GM04503 (cell line): ENCODE results near the gene PPFIA3.
"Not testable (repeated sequence)": the region's sequence is repeated elsewhere in the genome, so short reads cannot be mapped to it uniquely, and the experiment has no call there.

Experiments used
- DNase-seq: peaks from one replicate; pipeline ENCODE4 v3.0.0-alpha.2; 2012; ENCODE audit warnings: low read depth

PPFIA3 gene

DNA sequence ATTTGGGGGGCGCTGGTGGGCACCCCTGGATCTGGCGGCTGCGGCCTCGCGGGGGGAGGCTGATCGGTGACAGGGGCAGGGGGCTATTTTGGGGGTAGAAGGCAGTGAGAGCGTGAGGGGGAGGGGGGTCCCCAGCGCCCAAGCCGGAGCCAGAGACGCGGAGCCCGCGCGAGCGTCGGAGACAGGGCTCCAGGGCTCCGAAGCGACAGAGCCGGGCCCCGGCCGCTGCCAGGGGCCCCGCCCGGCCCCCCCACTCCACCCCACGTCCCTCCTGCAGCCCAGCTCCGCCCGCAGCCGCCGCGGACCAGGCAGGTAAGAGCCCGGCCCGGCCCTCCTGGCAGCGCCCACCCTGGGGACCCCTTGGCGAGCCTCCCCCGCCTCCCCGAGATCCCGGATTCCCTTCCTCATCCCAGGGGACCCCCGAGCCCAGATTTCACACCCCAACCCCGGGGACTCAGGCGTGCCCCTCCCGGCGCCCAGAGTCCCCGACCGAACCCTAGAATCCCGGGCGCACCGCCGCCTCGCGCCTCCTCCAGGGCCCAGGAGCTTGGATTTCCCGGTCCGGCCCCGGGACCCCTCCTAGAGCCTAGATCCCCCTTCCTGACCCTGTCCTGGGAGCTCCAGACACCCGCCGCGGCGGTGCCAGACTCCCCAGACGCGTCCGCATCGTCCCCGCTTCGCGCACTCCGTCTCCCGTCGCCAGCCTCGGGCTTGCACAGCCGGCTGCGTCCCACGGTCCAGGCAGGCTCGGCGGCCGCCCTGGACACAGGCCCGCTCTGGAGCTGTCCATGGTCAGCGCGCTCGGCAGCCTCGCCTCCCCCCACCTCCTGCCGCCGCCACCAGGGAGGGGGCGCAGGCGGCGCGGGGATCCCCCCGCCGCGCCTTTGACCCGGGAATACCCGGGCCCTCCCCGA is at the start of gene PPFIA3:
PPFIA3 (plus strand) TSS at position 134 of the 914 bp plus-strand sequence. CDS start 8,330 bp downstream, outside the sequence.
- DNase-seq = no peak

DNA sequence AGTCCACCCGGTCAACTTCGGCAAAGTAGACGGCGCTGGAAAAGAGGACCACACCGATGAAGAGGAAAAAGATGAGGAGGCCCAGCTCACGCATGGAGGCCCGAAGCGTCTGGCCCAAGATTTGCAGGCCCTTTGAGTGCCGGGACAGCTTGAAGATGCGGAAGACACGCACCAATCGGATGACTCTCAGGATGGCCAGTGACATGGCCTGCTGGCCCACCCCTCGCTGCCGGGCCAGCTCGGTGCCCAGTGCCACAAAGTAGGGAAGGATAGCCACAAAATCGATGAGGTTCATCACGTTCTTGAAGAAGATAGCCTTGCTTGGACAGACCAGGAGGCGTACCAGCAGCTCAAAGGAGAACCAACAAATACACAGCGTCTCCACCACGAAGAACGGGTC is 48.9 kb upstream of the PPFIA3 start:
- no peak for DNase-seq

DNA sequence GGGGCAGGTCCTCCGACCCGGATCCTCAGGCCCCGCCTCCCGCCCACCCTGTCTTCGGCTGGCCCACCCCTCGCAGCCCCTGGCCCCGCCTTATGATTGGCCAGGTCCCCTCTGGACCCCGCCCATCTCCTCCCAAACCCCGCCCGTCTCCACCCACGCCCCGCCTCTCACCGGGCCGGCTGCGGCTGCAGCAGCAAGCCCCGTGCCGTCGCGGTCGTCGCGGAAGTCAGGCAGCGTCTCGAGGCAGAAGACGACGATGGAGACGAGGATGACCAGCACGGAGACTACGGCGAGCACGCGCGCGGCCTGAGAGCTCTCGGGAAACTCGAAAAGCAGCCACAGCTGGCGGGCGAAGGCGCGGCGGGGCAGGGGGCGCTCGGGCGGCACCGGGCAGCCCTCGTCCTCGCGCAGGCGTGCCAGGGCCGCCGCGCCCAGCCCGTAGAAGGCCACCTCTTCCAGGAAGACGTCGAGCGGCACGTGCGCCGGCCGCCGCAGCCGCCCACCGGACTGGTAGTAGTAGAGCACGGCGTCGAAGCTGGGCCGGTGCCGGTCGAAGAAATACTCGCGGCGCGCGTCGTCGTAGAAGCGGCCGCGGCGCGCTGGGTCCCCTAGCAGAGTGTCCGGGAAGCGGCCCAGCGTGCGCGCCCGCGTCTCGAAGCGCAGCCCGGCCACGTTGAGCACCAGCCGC is 47.3 kb upstream of the PPFIA3 start:
- no peak for DNase-seq

DNA sequence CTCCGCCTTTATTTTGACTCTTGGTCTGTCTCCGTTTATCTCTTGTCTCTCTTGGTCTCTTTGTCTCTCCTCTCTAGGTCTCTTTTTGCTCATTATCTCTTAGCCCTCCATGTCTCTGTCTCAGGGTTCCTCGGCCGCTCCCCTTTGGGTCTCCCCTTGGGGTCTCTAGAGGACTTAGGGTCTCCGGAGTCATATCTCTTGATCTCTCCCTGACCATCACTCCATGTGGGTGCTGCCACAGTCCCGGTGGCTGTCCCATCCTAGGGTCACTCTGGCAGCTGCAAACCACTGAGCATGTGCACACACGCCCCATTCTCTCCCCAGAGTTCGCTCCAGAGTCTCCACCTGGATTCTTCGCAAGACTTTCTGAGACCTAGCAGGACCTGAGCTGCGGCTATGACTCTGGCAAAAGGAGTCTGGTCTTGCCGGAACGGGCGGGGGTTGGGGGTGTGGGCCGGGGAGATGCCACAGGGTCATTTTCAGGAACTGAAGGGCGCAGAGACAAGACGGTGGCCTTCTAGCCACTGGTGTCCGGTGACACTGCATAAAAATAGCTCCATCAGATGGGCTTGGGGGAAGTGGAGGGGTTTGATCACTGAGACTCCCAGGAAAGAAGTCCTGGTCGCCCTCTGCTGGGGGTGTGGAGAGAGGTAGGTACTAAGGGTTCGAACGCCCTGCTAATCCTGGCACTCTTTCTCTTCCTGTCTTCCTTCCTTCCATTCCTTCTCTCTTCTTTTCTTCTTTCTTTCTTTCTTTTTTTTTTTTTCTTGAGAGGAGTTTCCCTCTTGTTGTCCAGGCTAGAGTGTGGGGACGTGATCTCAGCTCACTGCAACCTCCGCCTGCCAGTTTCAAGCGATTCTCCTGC is 45.6 kb upstream of the PPFIA3 start:
- no peak for DNase-seq

DNA sequence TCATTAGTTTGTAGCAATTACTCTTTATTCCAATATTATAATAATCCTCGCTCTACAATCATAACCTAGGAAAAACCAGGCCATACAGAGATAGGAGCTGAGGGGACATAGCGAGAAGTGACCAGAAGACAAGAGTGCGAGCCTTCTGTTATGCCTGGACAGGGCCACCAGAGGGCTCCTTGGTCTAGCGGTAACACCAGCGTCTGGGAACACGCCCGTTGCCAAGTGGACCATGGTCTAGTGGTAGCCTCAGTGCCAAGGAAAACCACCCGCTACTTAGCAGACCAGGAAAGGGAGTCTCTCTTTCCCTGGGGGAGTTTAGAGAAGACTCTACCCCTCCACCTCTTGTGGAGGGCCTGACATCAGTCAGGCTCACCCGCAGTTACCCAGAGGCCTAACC is 44.5 kb upstream of the PPFIA3 start:
- DNase-seq = not testable (repeated sequence)

DNA sequence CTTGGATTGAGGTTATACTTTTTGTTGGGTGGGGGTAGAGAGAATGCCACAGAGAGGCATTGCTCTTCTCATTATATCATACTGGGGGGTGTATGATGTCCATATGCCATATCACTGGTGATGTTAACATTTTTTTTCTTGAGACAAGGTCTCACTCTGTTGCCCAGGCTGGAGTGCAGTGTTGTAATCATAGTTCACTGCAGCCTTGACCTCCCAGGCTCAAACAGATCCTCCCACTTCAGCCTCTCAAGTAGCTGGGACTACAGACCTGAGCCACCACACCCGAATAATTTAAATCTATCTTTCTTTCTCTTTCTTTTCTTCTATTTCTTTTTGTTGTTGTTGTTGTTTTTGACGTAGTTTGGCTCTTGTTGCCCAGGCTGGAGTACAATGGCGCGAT is 39.0 kb upstream of the PPFIA3 start:
- no peak for DNase-seq

DNA sequence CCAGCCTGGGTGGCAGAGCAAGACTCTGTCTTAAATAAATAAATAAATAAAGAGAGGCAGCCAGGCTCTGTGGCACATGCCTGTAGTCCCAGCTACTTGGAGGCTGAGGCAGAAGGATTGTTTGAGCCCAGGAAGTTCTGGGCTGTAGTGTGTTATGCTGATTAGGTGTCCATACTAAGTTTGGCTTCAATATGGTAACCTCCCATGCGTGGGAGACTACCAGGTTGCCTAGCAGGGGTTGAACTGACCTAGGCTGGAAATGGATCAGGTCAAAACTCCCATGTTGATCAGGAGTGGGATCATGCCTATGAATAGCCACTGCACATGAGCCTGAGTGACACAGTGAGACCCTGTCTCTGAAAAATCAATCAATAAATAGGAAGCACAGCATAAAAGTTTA is 38.1 kb upstream of the PPFIA3 start:
- no peak for DNase-seq

DNA sequence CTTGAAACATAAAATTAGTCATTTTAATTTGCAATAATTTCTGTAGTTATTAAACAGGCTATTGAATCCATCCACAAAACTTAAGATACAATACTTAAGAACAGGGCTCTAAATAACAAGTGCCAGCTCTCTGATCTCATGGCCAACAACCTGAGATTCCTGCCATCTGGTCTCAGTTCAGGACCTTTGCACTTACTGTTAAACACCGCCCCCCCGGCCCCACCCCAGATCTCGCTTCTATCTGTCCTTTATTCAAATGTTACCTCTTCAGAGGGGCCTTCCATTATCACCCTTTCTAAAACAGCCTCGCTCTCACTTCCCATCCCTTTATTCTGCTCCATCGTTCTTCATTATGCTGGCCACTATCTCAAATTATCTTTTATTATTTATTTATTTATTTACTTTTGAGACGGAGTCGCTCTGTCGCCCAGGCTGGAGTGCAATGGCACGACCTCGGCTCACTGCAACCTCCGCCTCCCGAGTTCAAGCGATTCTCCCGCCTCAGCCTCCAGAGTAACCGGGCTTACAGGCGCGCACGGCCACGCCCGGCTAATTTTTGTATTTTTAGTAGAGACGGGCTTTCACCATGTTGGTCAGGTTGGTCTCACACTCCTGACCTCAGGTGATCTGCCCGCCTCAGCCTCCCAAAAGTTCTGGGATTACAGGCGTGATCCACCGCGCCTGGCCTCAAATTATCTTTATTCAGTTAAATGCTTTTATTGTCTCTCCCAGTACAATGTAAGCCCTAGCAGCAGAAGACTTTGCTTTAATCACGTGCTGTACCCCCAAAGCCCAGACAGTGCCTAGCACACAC is 34.9 kb upstream of the PPFIA3 start:
- DNase-seq = no peak

DNA sequence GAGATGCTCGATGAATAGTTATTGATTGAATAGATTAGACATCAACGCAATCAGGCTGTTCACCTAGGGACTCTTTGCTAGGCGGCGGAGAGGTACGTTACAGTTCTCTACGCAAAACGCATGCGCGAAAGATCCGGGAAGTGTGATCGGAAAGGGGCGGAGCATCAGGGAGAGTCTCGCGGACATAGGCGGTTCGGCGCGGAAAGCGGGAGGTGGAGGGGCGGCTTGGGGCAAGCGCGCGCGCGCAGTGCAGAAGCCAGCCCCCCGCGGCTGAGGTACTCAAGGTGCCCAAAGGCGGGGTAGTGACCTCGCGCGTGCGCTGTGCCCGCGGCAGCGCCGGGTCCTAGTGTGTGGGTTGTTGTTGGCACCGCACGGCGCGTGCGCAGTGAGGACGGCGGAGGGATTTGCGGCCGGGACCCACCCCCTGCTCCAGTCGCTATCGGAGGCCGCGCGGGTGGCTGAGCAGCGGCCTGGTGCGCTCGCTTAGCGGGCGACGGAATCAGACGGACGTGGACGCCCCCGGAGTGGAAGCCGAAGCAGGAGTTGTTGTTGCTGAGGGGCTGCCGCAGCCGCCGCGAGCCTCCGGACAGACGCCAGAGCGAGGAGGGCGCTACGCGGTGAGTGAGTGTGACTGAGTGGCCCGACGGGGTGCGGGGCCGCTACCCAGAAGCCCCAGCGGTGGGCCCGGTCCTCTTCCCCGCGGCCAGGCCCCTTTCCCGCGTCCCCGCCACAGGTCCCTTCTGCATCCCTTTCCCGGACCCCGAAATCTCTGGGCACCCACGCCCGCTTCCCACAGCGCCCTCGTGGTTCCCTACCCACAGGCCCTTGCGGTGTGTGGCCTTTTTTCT is 34.1 kb upstream of the PPFIA3 start, which contains the start of gene SNRNP70:
SNRNP70 (plus strand) TSS at position 432 of the 848 bp plus-strand sequence. CDS start 964 bp downstream, outside the sequence.
- peak; percentile 90 for DNase-seq

DNA sequence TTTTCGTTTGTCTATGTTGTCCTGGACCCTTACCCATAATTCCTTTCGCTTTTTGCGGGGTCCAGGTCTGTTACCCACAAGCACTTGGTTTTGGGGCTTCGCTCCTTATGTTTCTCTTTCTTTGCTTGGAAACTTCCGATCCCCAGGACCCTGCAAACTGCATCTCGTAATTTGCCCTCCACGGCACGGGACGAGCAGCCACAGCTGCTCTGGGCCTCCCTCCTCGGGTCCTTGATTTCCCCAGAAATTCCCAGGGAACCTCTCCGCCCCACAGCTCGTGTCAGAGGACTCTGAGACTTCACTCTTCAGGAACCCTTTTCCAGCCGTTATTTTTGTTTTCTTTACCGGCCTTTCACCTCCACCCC is 33.5 kb upstream of the PPFIA3 start:
- no peak for DNase-seq

DNA sequence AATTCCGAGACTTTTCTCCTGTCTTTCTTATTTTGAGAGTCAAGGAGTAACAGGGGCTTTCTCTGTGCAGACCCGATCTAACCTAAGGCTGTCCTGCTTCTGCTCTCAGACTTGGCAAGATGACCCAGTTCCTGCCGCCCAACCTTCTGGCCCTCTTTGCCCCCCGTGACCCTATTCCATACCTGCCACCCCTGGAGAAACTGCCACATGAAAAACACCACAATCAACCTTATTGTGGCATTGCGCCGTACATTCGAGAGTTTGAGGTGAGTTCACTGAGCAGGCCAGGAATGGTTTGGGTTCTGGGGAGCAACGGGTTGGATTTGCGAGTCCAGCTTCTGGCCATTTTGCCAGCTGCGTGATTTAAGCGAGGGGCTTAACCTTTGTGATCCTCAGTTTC is 33.0 kb upstream of the PPFIA3 start:
- no peak for DNase-seq

DNA sequence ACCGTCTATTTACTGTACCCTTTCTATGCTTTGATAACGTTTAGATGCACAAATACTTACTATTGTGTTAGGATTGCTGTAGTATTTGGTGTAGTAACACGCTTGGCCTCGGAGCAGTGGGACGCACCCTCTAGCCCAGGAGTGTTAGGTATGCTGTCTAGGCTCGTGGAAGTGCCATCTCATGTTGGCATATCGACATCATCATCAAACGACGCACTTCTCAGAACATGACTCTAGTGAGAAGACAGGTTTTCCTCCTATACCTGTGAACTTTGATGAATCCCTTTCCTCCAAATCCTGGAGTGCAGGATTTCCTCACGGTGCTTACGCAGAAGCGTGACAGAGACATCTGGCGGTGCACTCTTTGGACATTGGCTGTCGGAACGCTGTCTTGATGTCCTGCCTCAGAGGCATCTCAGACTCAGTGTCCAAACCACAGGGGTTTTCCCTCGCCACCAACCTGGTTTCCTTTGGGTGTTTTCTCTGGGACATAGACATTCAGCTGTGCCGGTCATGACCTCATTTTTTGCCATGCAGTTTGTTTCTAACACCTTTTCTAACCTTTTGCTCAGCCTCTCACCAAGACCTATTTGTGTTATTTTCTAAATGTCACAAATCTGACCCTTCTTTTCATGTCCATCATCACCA is 27.8 kb upstream of the PPFIA3 start:
- no peak for DNase-seq

DNA sequence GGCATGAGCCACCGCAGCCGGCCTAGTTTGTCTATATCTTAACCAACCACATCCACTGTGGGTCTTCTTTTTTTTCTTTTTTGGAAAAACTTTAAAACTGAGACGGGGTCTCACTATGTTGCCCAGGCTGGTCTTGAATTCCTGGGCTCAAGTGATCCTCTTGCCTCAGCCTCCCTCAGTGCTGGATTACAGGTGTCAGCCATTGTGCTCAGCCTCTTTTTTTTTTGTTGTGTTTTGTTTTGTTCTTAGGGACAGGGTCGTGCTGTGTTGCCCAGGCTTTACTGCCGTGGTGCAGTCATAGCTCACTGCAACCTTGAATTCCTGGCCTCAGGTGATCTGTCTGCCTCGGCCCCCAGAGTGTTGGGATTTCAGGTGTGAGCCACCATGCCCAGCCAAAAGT is 26.7 kb upstream of the PPFIA3 start:
- DNase-seq = no peak

DNA sequence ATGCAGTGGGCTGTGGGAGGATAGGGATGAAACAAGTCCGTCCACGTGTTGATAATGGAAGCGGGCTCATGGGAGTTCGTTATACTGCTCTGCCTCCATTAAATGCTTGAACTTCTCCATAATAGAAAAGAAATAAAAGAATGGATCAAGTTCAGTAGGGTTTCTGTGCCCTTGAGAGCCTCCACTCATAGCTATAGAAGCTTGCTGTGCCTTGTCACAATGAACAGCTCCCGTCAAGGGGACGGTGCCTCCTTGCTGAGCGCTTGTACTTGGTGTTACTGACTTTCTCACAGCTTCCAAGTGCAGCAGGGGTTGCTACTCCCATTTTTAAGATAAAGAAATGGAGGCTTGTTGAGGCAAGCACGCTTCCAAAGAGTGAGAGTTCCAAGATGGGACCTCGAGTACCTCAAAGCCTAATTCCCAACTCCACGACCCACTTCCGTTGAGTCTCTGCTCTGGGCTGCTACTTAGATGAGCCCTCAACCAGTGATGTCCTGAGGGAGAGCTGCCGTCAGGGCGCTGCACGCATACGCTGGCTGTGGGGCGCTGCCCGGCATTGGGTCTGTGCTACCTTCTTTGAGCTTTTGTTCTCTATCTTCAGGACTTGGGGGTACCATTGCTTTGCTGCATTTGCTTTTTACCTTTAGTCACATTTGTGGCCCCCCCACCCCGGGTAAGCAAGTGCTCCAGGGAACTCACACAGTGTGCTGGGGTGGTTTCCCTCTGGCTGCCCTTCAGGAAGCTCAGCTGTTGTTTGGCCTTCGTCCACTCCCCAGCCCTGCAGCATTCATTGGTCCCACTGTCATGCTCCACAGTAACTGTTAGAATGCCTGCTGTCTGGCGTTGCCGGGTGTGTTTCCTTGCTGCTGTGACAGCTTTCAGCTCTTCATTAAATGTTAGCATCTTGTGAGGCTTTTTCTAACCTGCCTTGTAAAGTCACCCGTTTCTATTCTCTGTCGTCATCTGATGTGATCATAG is 24.6 kb upstream of the PPFIA3 start:
- no peak for DNase-seq

DNA sequence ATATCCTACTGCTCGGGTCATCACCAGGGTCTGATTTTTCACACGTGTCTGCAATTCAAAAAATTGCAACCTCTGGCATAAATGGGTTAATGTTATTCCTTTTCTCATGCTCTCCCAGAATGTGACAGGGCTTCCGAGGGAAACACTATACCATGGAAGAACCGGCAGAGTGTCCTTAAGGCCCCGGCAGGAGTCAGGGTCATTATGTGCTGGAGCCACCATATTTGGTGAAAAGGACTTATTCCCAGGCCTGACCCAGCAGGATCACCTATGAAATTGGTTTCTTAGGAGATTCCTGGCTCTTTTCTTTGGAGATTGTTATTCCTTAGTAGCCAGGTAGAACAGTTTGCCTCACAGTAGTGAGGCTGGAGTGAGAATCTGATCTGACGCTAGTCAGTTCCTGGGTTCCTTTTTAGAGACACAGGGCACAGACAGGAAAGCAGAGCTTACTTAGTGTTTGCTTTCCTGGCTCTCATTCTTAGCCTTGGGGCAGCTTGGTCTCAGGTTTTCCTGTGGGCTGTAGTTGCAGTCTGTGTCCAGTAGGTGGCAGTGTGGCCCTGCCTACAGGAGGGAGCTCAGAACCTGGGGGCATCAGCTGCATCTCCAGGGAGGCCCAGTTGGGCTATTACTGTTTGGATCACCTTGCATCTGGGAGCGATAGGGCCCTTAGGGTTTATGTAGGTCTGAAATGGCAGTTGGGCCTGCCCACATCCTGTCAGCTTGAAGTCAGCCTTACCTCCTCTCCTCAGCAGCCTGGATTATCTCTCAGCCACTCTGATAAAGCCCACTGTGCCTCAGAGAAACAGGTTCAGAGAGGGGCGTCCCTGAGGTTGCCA is 21.7 kb upstream of the PPFIA3 start:
- DNase-seq = no peak

DNA sequence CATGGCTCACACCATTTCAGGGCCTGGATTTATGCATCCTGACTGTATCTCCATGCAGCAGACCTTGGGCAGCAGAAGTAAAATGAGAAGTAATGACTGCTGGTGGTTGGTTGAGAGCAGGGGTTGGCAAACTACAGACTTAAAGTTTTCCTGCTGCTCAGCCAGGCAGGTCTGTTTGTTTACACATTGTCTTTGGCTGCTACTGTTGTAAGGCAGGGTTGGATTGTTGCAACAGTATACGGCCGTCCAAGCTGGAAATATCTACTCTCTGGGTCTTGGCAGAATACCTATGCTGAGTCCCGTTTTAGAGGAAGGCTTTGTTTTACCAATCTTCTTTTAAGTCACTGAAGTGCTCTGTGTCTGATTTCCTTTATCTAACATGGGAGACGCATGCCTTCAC is 20.5 kb upstream of the PPFIA3 start:
- DNase-seq = no peak

DNA sequence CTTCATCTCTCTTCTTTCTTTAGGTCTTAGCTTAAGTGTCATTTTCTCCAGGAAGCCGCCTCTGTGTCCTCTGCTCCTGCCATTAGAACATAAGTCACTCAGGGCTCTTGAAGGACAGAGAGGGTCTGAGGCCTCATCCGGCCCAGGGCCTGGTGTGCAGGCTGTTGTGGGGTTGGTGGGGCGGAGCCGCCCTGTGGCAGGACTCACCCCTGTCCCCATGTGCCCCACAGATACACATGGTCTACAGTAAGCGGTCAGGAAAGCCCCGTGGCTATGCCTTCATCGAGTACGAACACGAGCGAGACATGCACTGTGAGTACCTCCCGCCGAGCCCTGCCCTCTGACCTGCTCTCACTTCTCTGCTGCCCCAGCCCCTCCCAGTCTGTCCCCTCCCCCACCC is 18.2 kb upstream of the PPFIA3 start:
- DNase-seq = no peak

DNA sequence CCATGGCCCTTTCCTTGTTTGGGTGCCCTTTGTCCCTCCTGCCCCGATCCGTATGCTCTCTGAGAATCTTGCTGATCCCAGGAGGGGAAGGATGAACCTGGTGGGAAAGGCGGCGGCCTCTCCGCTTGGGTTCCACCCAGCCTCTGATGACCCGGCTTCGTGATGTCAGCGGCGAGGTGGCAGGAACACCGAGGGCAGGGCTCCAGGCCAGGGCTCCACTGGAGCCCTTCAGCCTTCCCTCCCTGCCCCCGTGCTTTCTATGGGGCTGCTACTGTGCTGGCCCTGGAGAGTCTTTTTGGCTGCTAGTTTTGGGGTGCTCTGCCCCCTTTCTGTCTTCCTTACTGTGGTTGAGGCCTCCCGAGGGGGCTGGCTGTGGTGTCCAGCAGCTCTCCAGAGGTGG is 17.0 kb upstream of the PPFIA3 start:
- DNase-seq = no peak
